HepG2 (cell line): ENCODE data around the gene RECQL5. TPM values are rescaled to one million over a fixed set of nuclear protein-coding genes. Genes with fewer than 3 reads are reported as not detected.

ENCODE experiments used
- ELF4 ChIP-seq: sonication (generic); formaldehyde crosslinking; IDR thresholded peaks from 2 replicates; pipeline ENCODE4 v1.5.0; 2020; ENCODE audit warnings: missing genetic modification reagents, mild to moderate bottlenecking, moderate library complexity, borderline replicate concordance
- GATA4 ChIP-seq: sonication (generic); IDR thresholded peaks from 2 replicates; pipeline ENCODE4 v1.6.1; 2016; ENCODE audit warnings: antibody characterized with exemption, low read depth, borderline replicate concordance
- KIAA2018 ChIP-seq: sonication (generic); formaldehyde crosslinking; IDR thresholded peaks from 2 replicates; pipeline ENCODE4 v1.5.0; 2020; ENCODE audit warnings: mild to moderate bottlenecking, missing genetic modification reagents, borderline replicate concordance
- KLF13 ChIP-seq: sonication (generic); formaldehyde crosslinking; IDR thresholded peaks from 2 replicates; pipeline ENCODE4 v1.4.0; 2020; ENCODE audit warnings: mild to moderate bottlenecking, missing genetic modification reagents
- NFATC3 ChIP-seq: sonication (generic); formaldehyde crosslinking; IDR thresholded peaks from 2 replicates; pipeline ENCODE4 v1.5.1; 2020; ENCODE audit warnings: mild to moderate bottlenecking, missing genetic modification reagents
- POGK ChIP-seq: sonication (generic); formaldehyde crosslinking; conservative IDR thresholded peaks from 2 replicates; pipeline ENCODE4 v1.8.0; 2022; ENCODE audit warnings: mild to moderate bottlenecking, moderate library complexity, missing genetic modification reagents
- SAP130 ChIP-seq: IDR thresholded peaks from 2 replicates; pipeline ENCODE4 v1.6.1; 2016; ENCODE audit warnings: low read depth
- ZNF274 ChIP-seq: sonication (generic); formaldehyde crosslinking; IDR thresholded peaks from 2 replicates; pipeline ENCODE4 v1.5.1; 2020; ENCODE audit warnings: mild to moderate bottlenecking, missing genetic modification reagents
- ZNF510 ChIP-seq: sonication (generic); formaldehyde crosslinking; IDR thresholded peaks from 2 replicates; pipeline ENCODE4 v1.4.0; 2020; ENCODE audit warnings: low read depth, mild to moderate bottlenecking, missing genetic modification reagents
- polyA plus RNA-seq, 8 experiments: library from polyadenylated mRNA; depleted of rRNA in 3 of 8; stranded (reverse) in 7 of 8; unstranded in 1 of 8; fragments of >200 nt; fragmentation: Illumina TruSeq in 4 of 8; extraction: Trizol in 4 of 8; gene quantifications; 2 replicates each; pipeline versions ENCODE4 v1.2.1 to v1.2.3, GENCODE V29; 2011 to 2016; ENCODE audit warnings: low read depth in 4 of 8, missing spikeins in 1 of 8, mixed read lengths in 1 of 8; ENCODE audit not compliant: insufficient read depth in 1 of 8
- total RNA-seq, 5 experiments: library from RNA; depleted of rRNA; stranded (reverse); fragments of >200 nt; fragmentation: Illumina TruSeq; extraction: Trizol; gene quantifications; 2 replicates each; pipeline ENCODE4 v1.2.3, GENCODE V29; 2016; ENCODE audit warnings: low read depth in 1 of 5
- TF ChIP-seq, protein P1 (sequence below), 2 experiments: sonication (generic) in 1 of 2; formaldehyde crosslinking in 1 of 2; IDR thresholded peaks; 2 replicates each; pipeline versions ENCODE4 v1.4.0 to v1.6.1; 2018 to 2020; ENCODE audit warnings: missing genetic modification reagents in 2 of 2, borderline replicate concordance in 1 of 2, low read depth in 1 of 2, mild to moderate bottlenecking in 1 of 2, missing biosample characterization in 1 of 2
- TF ChIP-seq, protein P2 (sequence below): sonication (generic); formaldehyde crosslinking; IDR thresholded peaks from 2 replicates; pipeline ENCODE4 v1.4.0; 2020; ENCODE audit warnings: mild to moderate bottlenecking, low read depth, missing genetic modification reagents

The RECQL5 gene
- total and polyA plus RNA-seq, 2 of the 13 experiments (the other 11 are each of a cell fraction or from before 2014, with no cell fraction given), result 27.7 to 32.0 TPM

- TF ChIP-seq POGK (CRISPR knock-in tag) (peak; percentile 84; the same call in 1 of the 2 replicates), GATA4 (0 out of 2 replicates have a peak, but pooled peaks have one; percentile 44), ELF4 (CRISPR knock-in tag) (no peak; the same call in 1 of the 2 replicates), SAP130 (peak; percentile 98), KLF13 (CRISPR knock-in tag) (0 out of 2 replicates have a peak, but pooled peaks have one; percentile 79), NFATC3 (CRISPR knock-in tag) (peak; percentile 83; the same call in 1 of the 2 replicates), KIAA2018 (no peak), ZNF510 (CRISPR knock-in tag) (no peak), ZNF274 (CRISPR knock-in tag) (peak; percentile 81; the same call in 1 of the 2 replicates)
- TF ChIP-seq, protein P1, sequence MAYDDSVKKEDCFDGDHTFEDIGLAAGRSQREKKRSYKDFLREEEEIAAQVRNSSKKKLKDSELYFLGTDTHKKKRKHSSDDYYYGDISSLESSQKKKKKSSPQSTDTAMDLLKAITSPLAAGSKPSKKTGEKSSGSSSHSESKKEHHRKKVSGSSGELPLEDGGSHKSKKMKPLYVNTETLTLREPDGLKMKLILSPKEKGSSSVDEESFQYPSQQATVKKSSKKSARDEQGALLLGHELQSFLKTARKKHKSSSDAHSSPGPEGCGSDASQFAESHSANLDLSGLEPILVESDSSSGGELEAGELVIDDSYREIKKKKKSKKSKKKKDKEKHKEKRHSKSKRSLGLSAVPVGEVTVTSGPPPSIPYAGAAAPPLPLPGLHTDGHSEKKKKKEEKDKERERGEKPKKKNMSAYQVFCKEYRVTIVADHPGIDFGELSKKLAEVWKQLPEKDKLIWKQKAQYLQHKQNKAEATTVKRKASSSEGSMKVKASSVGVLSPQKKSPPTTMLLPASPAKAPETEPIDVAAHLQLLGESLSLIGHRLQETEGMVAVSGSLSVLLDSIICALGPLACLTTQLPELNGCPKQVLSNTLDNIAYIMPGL (CRISPR knock-in tag; IDR thresholded peaks at IDR 0.05; ENCODE audit: borderline replicate concordance in 1 of 2, low read depth in 1 of 2), result peak in 1 of 2 experiments; percentile 76; a peak in 2 of 4 replicates
- TF ChIP-seq, protein P2, sequence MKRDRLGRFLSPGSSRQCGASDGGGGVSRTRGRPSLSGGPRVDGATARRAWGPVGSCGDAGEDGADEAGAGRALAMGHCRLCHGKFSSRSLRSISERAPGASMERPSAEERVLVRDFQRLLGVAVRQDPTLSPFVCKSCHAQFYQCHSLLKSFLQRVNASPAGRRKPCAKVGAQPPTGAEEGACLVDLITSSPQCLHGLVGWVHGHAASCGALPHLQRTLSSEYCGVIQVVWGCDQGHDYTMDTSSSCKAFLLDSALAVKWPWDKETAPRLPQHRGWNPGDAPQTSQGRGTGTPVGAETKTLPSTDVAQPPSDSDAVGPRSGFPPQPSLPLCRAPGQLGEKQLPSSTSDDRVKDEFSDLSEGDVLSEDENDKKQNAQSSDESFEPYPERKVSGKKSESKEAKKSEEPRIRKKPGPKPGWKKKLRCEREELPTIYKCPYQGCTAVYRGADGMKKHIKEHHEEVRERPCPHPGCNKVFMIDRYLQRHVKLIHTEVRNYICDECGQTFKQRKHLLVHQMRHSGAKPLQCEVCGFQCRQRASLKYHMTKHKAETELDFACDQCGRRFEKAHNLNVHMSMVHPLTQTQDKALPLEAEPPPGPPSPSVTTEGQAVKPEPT, result 0 out of 2 replicates have a peak, but pooled peaks have one; percentile 79
Observed at GRCh38 chr17:75645889-75646637, 20.9 kb downstream of the RECQL5 start (continued).
